ENCODE data around the gene TBC1D5.

The TBC1D5 gene

DNA sequence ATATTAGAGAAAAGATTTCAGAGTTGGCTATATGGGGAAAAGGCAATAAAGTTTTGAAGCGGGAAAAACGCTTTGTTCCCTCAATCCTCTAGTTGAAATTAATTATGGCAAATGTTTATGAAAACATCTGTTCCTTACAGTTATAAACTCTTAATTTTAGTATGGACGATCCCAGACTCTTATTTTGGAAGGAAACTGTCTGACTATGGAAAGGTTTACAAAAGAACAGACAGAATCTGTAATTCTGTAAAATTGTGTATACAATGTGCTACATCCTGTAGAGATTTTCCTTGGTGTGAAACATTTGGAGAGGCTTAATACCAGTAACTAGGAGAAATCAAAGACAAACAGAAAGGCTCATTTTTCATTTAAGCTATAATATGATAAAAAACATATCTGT is 311.8 kb downstream of the TBC1D5 start:
- H3K9me3 ChIP-seq (ENCODE audit: control insufficient read depth in 1 of 2, low read length in 2 of 2), result no peaks in the 10 kb centered on the region
- H3K4me3 ChIP-seq (ENCODE audit: low read depth in 1 of 2, low read length in 2 of 2), result no peak overlapping the region
- no peaks in the 10 kb centered on the region for H3K36me3 ChIP-seq (ENCODE audit: control insufficient read depth in 1 of 2, insufficient read depth in 2 of 2, low read length in 2 of 2)
- H3K27me3 ChIP-seq (ENCODE audit: low read depth, low read length), result no peaks in the 10 kb centered on the region
- no peaks in the 10 kb centered on the region for H3K4me1 ChIP-seq (ENCODE audit: control insufficient read depth in 1 of 2, insufficient read depth in 2 of 2, low read length in 2 of 2)
- H3K27ac ChIP-seq (ENCODE audit: low read length), result no peak overlapping the region

DNA sequence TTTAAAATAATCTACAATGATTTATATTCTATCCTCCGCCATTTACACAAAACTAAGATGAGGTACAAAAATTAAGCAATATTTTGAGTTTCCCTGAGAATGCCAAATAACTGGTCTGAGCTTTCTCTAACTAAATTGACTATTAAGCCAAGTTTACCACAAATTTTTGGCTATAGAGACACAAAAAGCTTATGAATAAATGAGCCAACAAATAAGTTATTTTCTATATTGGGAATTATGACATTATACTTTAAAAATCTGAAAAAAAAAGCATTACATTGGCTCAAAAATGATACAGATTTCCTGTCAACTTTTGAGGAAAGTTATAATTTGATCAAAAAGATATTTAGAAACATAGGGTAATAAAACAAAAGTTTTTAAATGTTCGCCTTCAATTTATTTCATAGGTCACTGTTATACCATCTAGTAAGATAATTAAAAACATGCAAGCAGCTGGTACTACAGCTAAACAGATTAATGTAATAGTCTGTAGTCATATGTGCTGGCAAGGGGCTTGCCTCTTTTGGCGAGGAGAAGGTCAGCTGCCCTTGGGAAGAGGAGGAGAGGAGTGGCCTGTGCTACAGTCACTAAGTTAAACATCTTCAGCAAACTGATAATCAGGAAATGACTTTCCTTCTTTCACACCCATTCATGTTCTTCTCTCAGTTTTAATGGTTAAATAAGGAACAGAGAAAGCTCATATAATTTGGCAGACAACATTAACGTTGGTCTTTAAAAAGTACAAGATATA is 318.5 kb downstream of the TBC1D5 start:
- no peaks in the 10 kb centered on the region for H3K36me3 ChIP-seq (ENCODE audit: control insufficient read depth in 1 of 2, insufficient read depth in 2 of 2, low read length in 2 of 2)
- H3K9me3 ChIP-seq (ENCODE audit: control insufficient read depth in 1 of 2, low read length in 2 of 2), result no peaks in the 10 kb centered on the region

DNA sequence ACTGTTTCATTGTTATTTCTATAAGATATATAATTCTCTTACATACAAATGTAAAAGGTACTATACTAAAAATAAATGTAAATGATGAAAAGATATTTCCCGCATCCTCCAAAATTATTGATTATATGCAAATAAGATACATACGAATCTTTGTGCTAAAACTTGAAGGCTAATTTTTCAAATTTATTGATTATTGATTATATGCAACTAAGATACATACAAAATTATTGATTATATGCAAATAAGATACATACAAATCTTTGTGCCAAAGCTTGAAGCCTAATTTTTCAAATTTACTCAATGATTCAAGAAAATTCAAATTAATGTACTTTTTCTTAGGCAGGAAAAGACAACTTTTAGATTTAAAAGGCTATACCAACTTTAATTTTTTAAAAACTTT is 319.8 kb downstream of the TBC1D5 start:
- Histone ChIP-seq H3K27me3 (ENCODE audit: low read depth, low read length) (no peaks in the 10 kb centered on the region), H3K9me3 (ENCODE audit: control insufficient read depth in 1 of 2, low read length in 2 of 2) (no peaks in the 10 kb centered on the region), H3K27ac (ENCODE audit: low read length) (no peak overlapping the region), H3K4me3 (ENCODE audit: low read depth in 1 of 2, low read length in 2 of 2) (no peak overlapping the region), H3K36me3 (ENCODE audit: control insufficient read depth in 1 of 2, insufficient read depth in 2 of 2, low read length in 2 of 2) (no peaks in the 10 kb centered on the region), H3K4me1 (ENCODE audit: control insufficient read depth in 1 of 2, insufficient read depth in 2 of 2, low read length in 2 of 2) (no peaks in the 10 kb centered on the region)

More for the DNA sequence above, 318.5 kb downstream of the TBC1D5 start:
- Histone ChIP-seq H3K4me1 (ENCODE audit: control insufficient read depth in 1 of 2, insufficient read depth in 2 of 2, low read length in 2 of 2) (no peaks in the 10 kb centered on the region), H3K27ac (ENCODE audit: low read length) (no peak overlapping the region), H3K27me3 (ENCODE audit: low read depth, low read length) (no peaks in the 10 kb centered on the region), H3K4me3 (ENCODE audit: low read depth in 1 of 2, low read length in 2 of 2) (no peak overlapping the region)

DNA sequence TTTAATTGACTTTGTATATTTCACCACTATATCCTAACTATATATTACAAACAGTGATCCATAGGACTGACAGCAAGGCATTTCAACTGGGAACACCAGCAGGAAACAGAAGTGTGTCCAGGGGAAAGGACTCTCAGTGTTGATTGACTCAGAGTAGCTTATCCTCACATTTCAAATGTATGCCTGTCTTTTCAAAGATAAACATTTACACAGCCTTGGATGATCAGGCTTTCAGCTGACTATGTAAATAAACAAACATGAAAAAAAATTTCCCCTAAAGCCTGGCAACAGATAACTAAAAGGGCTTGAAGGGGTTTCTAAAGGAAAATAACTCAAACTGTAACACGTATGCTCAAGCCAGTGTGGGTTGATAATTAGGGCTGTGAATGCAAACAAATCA is 321.8 kb downstream of the TBC1D5 start:
- Histone ChIP-seq H3K9me3 (ENCODE audit: control insufficient read depth in 1 of 2, low read length in 2 of 2) (no peaks in the 10 kb centered on the region), H3K27me3 (ENCODE audit: low read depth, low read length) (no peaks in the 10 kb centered on the region), H3K4me3 (ENCODE audit: low read depth in 1 of 2, low read length in 2 of 2) (no peak overlapping the region), H3K27ac (ENCODE audit: low read length) (no peak overlapping the region), H3K36me3 (ENCODE audit: control insufficient read depth in 1 of 2, insufficient read depth in 2 of 2, low read length in 2 of 2) (no peaks in the 10 kb centered on the region), H3K4me1 (ENCODE audit: control insufficient read depth in 1 of 2, insufficient read depth in 2 of 2, low read length in 2 of 2) (no peaks in the 10 kb centered on the region)

DNA sequence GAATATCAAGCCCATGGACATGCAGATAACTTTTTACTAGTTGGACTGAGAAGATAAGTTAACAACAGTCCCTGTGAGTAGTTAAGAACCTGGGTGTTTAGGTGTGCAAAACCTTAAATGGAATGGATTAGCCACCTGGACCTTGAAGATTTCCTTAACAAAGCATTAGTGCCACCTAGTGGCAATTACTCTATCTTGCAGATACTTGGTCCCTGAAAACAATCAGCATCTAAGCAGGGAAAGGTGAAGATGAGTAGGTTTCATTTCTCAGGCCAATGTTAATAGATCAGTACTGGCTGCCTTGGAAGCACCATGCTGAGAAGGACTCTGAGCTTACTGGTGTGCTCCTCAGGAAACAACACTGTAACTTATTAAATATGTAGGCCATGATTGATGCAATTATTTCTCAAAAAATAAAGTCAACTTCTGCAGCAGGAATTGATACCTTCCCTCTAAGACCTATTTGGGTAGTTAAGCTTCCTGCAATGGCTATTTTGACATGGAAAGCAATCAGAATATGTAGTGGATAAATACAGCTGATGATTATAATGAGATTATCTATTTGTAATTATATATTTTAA is 329.4 kb downstream of the TBC1D5 start:
- no peaks in the 10 kb centered on the region for H3K27me3 ChIP-seq (ENCODE audit: low read depth, low read length)
- no peaks in the 10 kb centered on the region for H3K4me1 ChIP-seq (ENCODE audit: control insufficient read depth in 1 of 2, insufficient read depth in 2 of 2, low read length in 2 of 2)
- no peaks in the 10 kb centered on the region for H3K36me3 ChIP-seq (ENCODE audit: control insufficient read depth in 1 of 2, insufficient read depth in 2 of 2, low read length in 2 of 2)
- H3K4me3 ChIP-seq (ENCODE audit: low read depth in 1 of 2, low read length in 2 of 2), result no peak overlapping the region
- no peaks in the 10 kb centered on the region for H3K9me3 ChIP-seq (ENCODE audit: control insufficient read depth in 1 of 2, low read length in 2 of 2)
- no peak overlapping the region for H3K27ac ChIP-seq (ENCODE audit: low read length)

DNA sequence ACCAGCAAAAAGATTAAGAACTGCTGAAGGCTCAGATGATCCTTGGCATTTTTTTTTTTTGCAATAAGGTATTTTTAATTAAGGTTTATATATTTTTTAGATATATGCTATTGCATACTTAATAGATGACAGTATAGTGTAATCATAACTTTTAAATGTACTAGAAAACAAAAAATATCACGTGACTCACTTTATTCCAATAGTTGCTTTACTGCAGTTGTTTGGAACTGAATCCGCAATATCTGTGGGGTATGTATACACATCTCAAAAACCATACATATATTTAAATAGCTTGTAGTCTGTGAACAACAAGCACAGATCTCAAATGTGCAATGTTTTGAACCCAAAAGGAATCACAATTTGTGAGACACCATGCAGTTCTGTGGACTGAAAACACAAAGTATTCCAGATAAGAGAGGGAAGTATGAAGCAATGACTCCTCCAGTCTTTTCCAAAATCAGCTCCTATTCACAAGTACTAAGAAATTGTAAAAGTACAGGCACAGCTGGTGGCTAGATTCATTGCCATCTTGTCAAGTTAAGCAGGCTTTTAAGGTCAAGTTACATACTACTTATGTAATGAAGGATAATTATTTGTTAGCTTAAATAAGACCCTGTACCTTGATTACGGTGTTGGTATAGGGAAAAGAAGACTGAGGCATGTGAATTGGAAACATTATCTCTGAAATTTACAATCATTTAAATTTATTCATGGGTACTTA is 331.1 kb downstream of the TBC1D5 start:
- Histone ChIP-seq H3K9me3 (ENCODE audit: control insufficient read depth in 1 of 2, low read length in 2 of 2) (no peaks in the 10 kb centered on the region), H3K27me3 (ENCODE audit: low read depth, low read length) (no peaks in the 10 kb centered on the region), H3K4me3 (ENCODE audit: low read depth in 1 of 2, low read length in 2 of 2) (no peak overlapping the region)

DNA sequence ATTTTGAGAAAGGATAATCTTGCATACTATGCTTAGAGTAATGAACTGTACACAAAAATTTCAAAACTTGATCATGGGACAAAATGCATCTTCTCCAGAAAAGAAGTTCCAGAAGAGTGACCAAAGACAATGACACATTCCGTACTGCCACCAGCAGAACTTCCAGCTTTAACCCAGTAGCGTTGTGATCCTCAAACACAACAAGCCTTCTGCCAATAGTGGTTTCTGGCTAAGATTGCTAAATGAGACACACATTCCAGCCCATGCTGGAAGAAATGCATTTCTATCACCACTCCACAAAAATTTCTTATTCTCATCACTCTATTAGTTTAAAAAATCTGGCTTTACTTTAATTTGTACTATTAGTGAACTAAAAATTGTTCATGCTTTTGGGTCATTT is 334.9 kb downstream of the TBC1D5 start:
- H3K27ac ChIP-seq (ENCODE audit: low read length), result no peak overlapping the region
- H3K4me3 ChIP-seq (ENCODE audit: low read depth in 1 of 2, low read length in 2 of 2), result no peak overlapping the region
- H3K9me3 ChIP-seq (ENCODE audit: control insufficient read depth in 1 of 2, low read length in 2 of 2), result no peaks in the 10 kb centered on the region
- H3K36me3 ChIP-seq (ENCODE audit: control insufficient read depth in 1 of 2, insufficient read depth in 2 of 2, low read length in 2 of 2), result peaks cover 0 to 12% of the 10 kb centered on the region in 2 donors
- no peaks in the 10 kb centered on the region for H3K4me1 ChIP-seq (ENCODE audit: control insufficient read depth in 1 of 2, insufficient read depth in 2 of 2, low read length in 2 of 2)
- H3K27me3 ChIP-seq (ENCODE audit: low read depth, low read length), result no peaks in the 10 kb centered on the region

More for the DNA sequence above, 331.1 kb downstream of the TBC1D5 start:
- Histone ChIP-seq H3K36me3 (ENCODE audit: control insufficient read depth in 1 of 2, insufficient read depth in 2 of 2, low read length in 2 of 2) (peaks cover 0 to under 1% of the 10 kb centered on the region in 2 donors), H3K27ac (ENCODE audit: low read length) (no peak overlapping the region), H3K4me1 (ENCODE audit: control insufficient read depth in 1 of 2, insufficient read depth in 2 of 2, low read length in 2 of 2) (no peaks in the 10 kb centered on the region)

DNA sequence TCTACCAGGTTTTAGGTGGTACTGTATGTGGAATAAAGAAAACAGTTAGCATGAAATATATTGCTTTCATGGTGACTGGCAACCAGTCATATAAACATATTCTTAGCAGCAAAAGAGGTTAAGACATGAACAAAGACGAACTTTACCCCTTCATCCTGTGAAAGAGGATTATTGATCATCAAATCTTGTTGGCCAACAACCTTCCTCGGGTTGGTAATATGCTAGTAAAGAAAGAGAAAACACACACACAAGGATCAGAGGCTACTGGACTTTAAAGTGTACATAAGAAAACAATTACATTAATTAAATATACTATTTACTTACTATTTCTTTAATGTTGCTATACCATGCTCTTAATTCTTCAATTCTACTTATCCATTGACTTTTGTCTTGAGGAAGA is 337.9 kb downstream of the TBC1D5 start:
- no peak overlapping the region for H3K27ac ChIP-seq (ENCODE audit: low read length)
- no peaks in the 10 kb centered on the region for H3K9me3 ChIP-seq (ENCODE audit: control insufficient read depth in 1 of 2, low read length in 2 of 2)
- no peaks in the 10 kb centered on the region for H3K4me1 ChIP-seq (ENCODE audit: control insufficient read depth in 1 of 2, insufficient read depth in 2 of 2, low read length in 2 of 2)
- H3K27me3 ChIP-seq (ENCODE audit: low read depth, low read length), result no peaks in the 10 kb centered on the region
- H3K4me3 ChIP-seq (ENCODE audit: low read depth in 1 of 2, low read length in 2 of 2), result no peak overlapping the region
- H3K36me3 ChIP-seq (ENCODE audit: control insufficient read depth in 1 of 2, insufficient read depth in 2 of 2, low read length in 2 of 2), result peaks cover 0 to 12% of the 10 kb centered on the region in 2 donors

DNA sequence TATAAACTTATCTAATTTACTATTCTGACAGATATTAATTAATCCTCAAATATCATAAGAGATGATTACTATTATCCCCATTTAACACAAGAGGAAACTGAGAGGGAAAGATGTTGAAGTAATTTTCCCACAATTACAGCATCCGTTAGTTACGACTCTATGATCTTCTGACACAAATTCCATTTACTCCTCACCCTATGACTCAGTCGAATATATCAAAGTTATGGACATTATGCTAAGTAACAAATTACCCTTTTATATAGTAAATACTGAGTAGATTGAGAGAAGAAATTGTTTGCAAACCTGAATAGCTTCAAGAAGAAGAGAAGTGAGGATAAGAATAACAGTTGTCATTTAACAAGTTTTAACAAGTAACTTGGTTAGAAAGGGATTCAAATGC is 340.0 kb downstream of the TBC1D5 start:
- no peaks in the 10 kb centered on the region for H3K4me1 ChIP-seq (ENCODE audit: control insufficient read depth in 1 of 2, insufficient read depth in 2 of 2, low read length in 2 of 2)
- H3K27me3 ChIP-seq (ENCODE audit: low read depth, low read length), result no peaks in the 10 kb centered on the region
- no peak overlapping the region for H3K4me3 ChIP-seq (ENCODE audit: low read depth in 1 of 2, low read length in 2 of 2)
- H3K9me3 ChIP-seq (ENCODE audit: control insufficient read depth in 1 of 2, low read length in 2 of 2), result no peaks in the 10 kb centered on the region
- no peak overlapping the region for H3K27ac ChIP-seq (ENCODE audit: low read length)
- peaks cover 0 to 12% of the 10 kb centered on the region in 2 donors for H3K36me3 ChIP-seq (ENCODE audit: control insufficient read depth in 1 of 2, insufficient read depth in 2 of 2, low read length in 2 of 2)

DNA sequence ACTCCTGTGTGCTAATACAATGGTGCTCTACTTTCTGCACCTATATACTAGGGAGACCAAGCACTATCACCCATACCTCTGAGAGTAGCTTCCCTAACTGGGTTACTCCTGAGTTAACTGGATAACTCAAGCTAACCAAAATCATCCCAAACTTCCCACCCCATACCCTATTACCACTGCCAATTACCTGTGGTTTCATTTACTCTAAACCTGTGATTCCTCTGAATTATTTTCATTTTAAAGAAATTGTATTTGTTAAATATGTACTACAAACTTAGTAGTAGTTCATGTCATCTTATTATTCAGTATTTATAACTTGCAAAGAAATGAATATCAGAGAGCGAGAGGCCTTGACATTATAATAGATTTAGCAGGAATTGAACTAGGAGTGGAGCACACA is 340.5 kb downstream of the TBC1D5 start:
- H3K4me3 ChIP-seq (ENCODE audit: low read depth in 1 of 2, low read length in 2 of 2), result no peak overlapping the region
- peaks cover 0 to 12% of the 10 kb centered on the region in 2 donors for H3K36me3 ChIP-seq (ENCODE audit: control insufficient read depth in 1 of 2, insufficient read depth in 2 of 2, low read length in 2 of 2)
- H3K27ac ChIP-seq (ENCODE audit: low read length), result no peak overlapping the region
- H3K4me1 ChIP-seq (ENCODE audit: control insufficient read depth in 1 of 2, insufficient read depth in 2 of 2, low read length in 2 of 2), result no peaks in the 10 kb centered on the region
- H3K27me3 ChIP-seq (ENCODE audit: low read depth, low read length), result no peaks in the 10 kb centered on the region
- no peaks in the 10 kb centered on the region for H3K9me3 ChIP-seq (ENCODE audit: control insufficient read depth in 1 of 2, low read length in 2 of 2)

DNA sequence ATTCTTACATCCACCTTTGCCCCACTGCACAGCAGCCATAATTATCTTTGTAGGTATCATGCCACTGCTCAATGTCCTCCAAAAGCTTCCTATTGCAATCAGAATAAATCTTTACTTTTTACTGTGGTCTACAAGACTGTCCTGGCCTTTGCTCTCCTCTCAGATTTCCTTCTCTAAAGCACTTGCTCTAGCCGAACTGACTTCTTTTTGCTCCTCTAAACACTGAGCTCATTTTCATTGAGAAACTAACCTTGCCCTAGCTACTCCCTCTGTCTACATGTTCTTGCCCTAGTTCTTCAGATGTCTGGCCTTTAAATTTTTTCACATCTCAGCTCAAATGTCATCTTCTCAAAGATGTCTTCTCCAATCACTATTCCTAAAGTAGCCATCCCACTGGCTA is 342.8 kb downstream of the TBC1D5 start:
- Histone ChIP-seq H3K9me3 (ENCODE audit: control insufficient read depth in 1 of 2, low read length in 2 of 2) (no peaks in the 10 kb centered on the region), H3K27me3 (ENCODE audit: low read depth, low read length) (no peaks in the 10 kb centered on the region), H3K4me1 (ENCODE audit: control insufficient read depth in 1 of 2, insufficient read depth in 2 of 2, low read length in 2 of 2) (no peaks in the 10 kb centered on the region), H3K36me3 (ENCODE audit: control insufficient read depth in 1 of 2, insufficient read depth in 2 of 2, low read length in 2 of 2) (peaks cover 0 to 6% of the 10 kb centered on the region in 2 donors), H3K4me3 (ENCODE audit: low read depth in 1 of 2, low read length in 2 of 2) (no peak overlapping the region), H3K27ac (ENCODE audit: low read length) (no peak overlapping the region)
